Endodermal cell (in vitro differentiated cells): Measurements from ENCODE around the gene SPPL3. TPM values are rescaled to one million over a fixed set of nuclear protein-coding genes. Genes with fewer than 3 reads are reported as not detected.

Experiments
- DNase-seq: peaks from one replicate; pipeline ENCODE4 v3.0.0-alpha.2; 2017
- H3K27ac ChIP-seq: 2 replicates; pipeline ENCODE4 v1.5.1; 2013; ENCODE audit warnings: mild to moderate bottlenecking, low read depth, low read length, moderate library complexity
- H3K27me3 ChIP-seq: 2 replicates; pipeline ENCODE4 v1.6.1; 2013; ENCODE audit warnings: mild to moderate bottlenecking, low read length, moderate library complexity; ENCODE audit not compliant: insufficient read depth, control insufficient read depth, poor library complexity, severe bottlenecking
- H3K36me3 ChIP-seq: 2 replicates; pipeline ENCODE4 v1.7.0; 2013; ENCODE audit warnings: mild to moderate bottlenecking, low read length, moderate library complexity; ENCODE audit not compliant: control insufficient read depth, insufficient read depth
- H3K4me1 ChIP-seq: one replicate; pipeline ENCODE4 v1.7.0; 2013; ENCODE audit warnings: low read length; ENCODE audit not compliant: control insufficient read depth, insufficient read depth
- H3K4me3 ChIP-seq: 2 replicates; pipeline ENCODE4 v1.5.1; 2013; ENCODE audit warnings: mild to moderate bottlenecking, low read length, moderate library complexity
- H3K9ac ChIP-seq: 2 replicates; pipeline ENCODE4 v1.6.1; 2013; ENCODE audit warnings: mild to moderate bottlenecking, low read length, moderate library complexity; ENCODE audit not compliant: poor library complexity, severe bottlenecking; ENCODE audit errors: extremely low read depth
- H3K9me3 ChIP-seq: 2 replicates; pipeline ENCODE4 v1.6.1; 2013; ENCODE audit warnings: mild to moderate bottlenecking, low read length, moderate library complexity; ENCODE audit not compliant: control insufficient read depth
- H3K27ac Mint-ChIP-seq: 2 replicates; pipeline ENCODE4 v1.8.0; 2020; ENCODE audit warnings: mixed read lengths
- H3K27me3 Mint-ChIP-seq: 2 replicates; pipeline ENCODE4 v1.8.0; 2021; ENCODE audit warnings: mild to moderate bottlenecking, mixed read lengths; ENCODE audit not compliant: insufficient read depth
- H3K36me3 Mint-ChIP-seq: 2 replicates; pipeline ENCODE4 v1.8.0; 2020; ENCODE audit warnings: low read depth, mixed read lengths
- H3K4me1 Mint-ChIP-seq: 2 replicates; pipeline ENCODE4 v1.8.0; 2020; ENCODE audit warnings: mixed read lengths
- H3K4me3 Mint-ChIP-seq: 2 replicates; pipeline ENCODE4 v1.8.0; 2020; ENCODE audit warnings: mild to moderate bottlenecking, moderate library complexity, mixed read lengths
- H3K9me3 Mint-ChIP-seq: 2 replicates; pipeline ENCODE4 v1.8.0; 2020; ENCODE audit warnings: mild to moderate bottlenecking, mixed read lengths
- WGBS, 2 experiments: methylation state at CpG; one replicate each; pipeline versions ENCODE4 v1.1.5 to v1.1.7; 2013; ENCODE audit warnings: missing lambda C conversion rate in 2 of 2, mixed read lengths in 1 of 2; ENCODE audit not compliant: insufficient coverage in 1 of 2, insufficient read length in 1 of 2; 5-methylcytosine and 5-hydroxymethylcytosine counted together
- total RNA-seq, 2 donors: library from RNA; stranded (reverse); fragmentation: NEBNext Ultra II Directional in 1 of 2; extraction: Animal tissue kit (Norgen Biotek cat#: 25700) in 1 of 2; gene quantifications; 2 replicates in 1 of 2; 3 replicates in 1 of 2; pipeline ENCODE4 v1.2.1, GENCODE V29; 2021
- TF ChIP-seq, protein P1 (sequence below): fragments of 200-600 bp; sonication (generic); conservative IDR thresholded peaks from 2 replicates; pipeline ENCODE4 v1.5.0; 2021; ENCODE audit warnings: antibody characterized with exemption, mild to moderate bottlenecking

The SPPL3 gene
- total RNA-seq, 2 donors from 2014 or later = 41.1 to 46.8 TPM

- Histone ChIP-seq H3K36me3 (peaks cover 15% of the 10 kb centered on the region), H3K9me3 (no peaks in the 10 kb centered on the region), H3K9ac (no peak overlapping the region), H3K27ac (no peak overlapping the region), H3K27me3 (no peaks in the 10 kb centered on the region), H3K4me1 (no peaks in the 10 kb centered on the region), H3K4me3 (no peak overlapping the region)
- 94 to 95% methylated on average over 6 to 7 of the region's 7 CpGs for WGBS, 2 experiments
- Mint-ChIP-seq H3K9me3 (no peaks in the 10 kb centered on the region), H3K27ac (no peak overlapping the region), H3K27me3 (no peaks in the 10 kb centered on the region), H3K36me3 (peaks cover 21% of the 10 kb centered on the region), H3K4me1 (no peaks in the 10 kb centered on the region), H3K4me3 (no peak overlapping the region)
- TF ChIP-seq, protein P1, sequence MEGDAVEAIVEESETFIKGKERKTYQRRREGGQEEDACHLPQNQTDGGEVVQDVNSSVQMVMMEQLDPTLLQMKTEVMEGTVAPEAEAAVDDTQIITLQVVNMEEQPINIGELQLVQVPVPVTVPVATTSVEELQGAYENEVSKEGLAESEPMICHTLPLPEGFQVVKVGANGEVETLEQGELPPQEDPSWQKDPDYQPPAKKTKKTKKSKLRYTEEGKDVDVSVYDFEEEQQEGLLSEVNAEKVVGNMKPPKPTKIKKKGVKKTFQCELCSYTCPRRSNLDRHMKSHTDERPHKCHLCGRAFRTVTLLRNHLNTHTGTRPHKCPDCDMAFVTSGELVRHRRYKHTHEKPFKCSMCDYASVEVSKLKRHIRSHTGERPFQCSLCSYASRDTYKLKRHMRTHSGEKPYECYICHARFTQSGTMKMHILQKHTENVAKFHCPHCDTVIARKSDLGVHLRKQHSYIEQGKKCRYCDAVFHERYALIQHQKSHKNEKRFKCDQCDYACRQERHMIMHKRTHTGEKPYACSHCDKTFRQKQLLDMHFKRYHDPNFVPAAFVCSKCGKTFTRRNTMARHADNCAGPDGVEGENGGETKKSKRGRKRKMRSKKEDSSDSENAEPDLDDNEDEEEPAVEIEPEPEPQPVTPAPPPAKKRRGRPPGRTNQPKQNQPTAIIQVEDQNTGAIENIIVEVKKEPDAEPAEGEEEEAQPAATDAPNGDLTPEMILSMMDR = no peak
- no peak for DNase-seq
These were observed 129.8 kb downstream of the SPPL3 start for GRCh38 chr12:120774169-120774916.

GRCh38 chr12:120771097-120771496 lies 133.1 kb downstream of the SPPL3 start:
- no peaks in the 10 kb centered on the region for H3K27me3 ChIP-seq
- TF ChIP-seq, protein P1 = no peak
- H3K4me3 Mint-ChIP-seq = no peak overlapping the region
- peaks cover 43% of the 10 kb centered on the region for H3K36me3 ChIP-seq
- H3K4me3 ChIP-seq = no peak overlapping the region
- whole genome bisulfite sequencing, 2 experiments = 63 to 76% methylated on average over 8 to 11 of the region's 11 CpGs
- H3K36me3 Mint-ChIP-seq = peaks cover 49% of the 10 kb centered on the region
- no peaks in the 10 kb centered on the region for H3K9me3 ChIP-seq
- no peaks in the 10 kb centered on the region for H3K9me3 Mint-ChIP-seq
- peak; percentile 26 for DNase-seq
- H3K27ac ChIP-seq = peak overlapping the region; percentile 77
- peak overlapping the region; percentile 3 for H3K27ac Mint-ChIP-seq
- H3K27me3 Mint-ChIP-seq = no peaks in the 10 kb centered on the region
- H3K4me1 ChIP-seq = no peaks in the 10 kb centered on the region
- no peaks in the 10 kb centered on the region for H3K4me1 Mint-ChIP-seq
- H3K9ac ChIP-seq = no peak overlapping the region

GRCh38 chr12:120767071-120768024 lies 136.8 kb downstream of the SPPL3 start:
- Mint-ChIP-seq H3K36me3 (peaks cover 67% of the 10 kb centered on the region), H3K9me3 (no peaks in the 10 kb centered on the region), H3K27me3 (no peaks in the 10 kb centered on the region), H3K27ac (no peak overlapping the region), H3K4me3 (no peak overlapping the region), H3K4me1 (no peaks in the 10 kb centered on the region)
- TF ChIP-seq, protein P1 = no peak
- DNase-seq = peak; percentile 28
- no peak overlapping the region for H3K27ac ChIP-seq
- no peaks in the 10 kb centered on the region for H3K4me1 ChIP-seq
- H3K36me3 ChIP-seq = peaks cover 64% of the 10 kb centered on the region
- H3K9ac ChIP-seq = no peak overlapping the region
- no peaks in the 10 kb centered on the region for H3K9me3 ChIP-seq
- H3K27me3 ChIP-seq = no peaks in the 10 kb centered on the region
- WGBS, 2 experiments = 93 to 94% methylated on average over 11 of the region's 11 CpGs
- no peak overlapping the region for H3K4me3 ChIP-seq
